Subcutaneous abdominal adipose tissue (tissue), 5 donors: ENCODE results near the gene SNAP29.
"Not testable (repeated sequence)": the region's sequence is repeated elsewhere in the genome, so short reads cannot be mapped to it uniquely, and the experiment has no call there.

Source experiments
- H3K27ac ChIP-seq: one replicate; pipeline ENCODE4 v1.7.0; 2013; ENCODE audit warnings: low read depth, mild to moderate bottlenecking, inconsistent platforms, low read length, moderate library complexity
- H3K27me3 ChIP-seq, 5 donors: one replicate each; pipeline ENCODE4 v1.7.0; 2013; ENCODE audit warnings: low read length in 5 of 5, inconsistent platforms in 1 of 5; ENCODE audit not compliant: control insufficient read depth in 5 of 5, insufficient read depth in 4 of 5
- H3K36me3 ChIP-seq, 5 donors: one replicate each; pipeline ENCODE4 v1.7.0; 2013; ENCODE audit warnings: low read length in 5 of 5; ENCODE audit not compliant: control insufficient read depth in 5 of 5, insufficient read depth in 5 of 5
- H3K4me1 ChIP-seq, 5 donors: one replicate each; pipeline ENCODE4 v1.7.0; 2013; ENCODE audit warnings: low read length in 5 of 5, mild to moderate bottlenecking in 3 of 5, moderate library complexity in 1 of 5; ENCODE audit not compliant: control insufficient read depth in 5 of 5, insufficient read depth in 5 of 5
- H3K4me3 ChIP-seq, 5 donors: one replicate each; pipeline ENCODE4 v1.7.0; 2013; ENCODE audit warnings: low read length in 5 of 5, low read depth in 1 of 5
- H3K9ac ChIP-seq, 5 donors: one replicate each; pipeline ENCODE4 v1.7.0; 2013; ENCODE audit warnings: low read length in 5 of 5, mild to moderate bottlenecking in 4 of 5, moderate library complexity in 3 of 5
- H3K9me3 ChIP-seq, 5 donors: one replicate each; pipeline ENCODE4 v1.7.0; 2013; ENCODE audit warnings: low read length in 5 of 5; ENCODE audit not compliant: control insufficient read depth in 5 of 5
- donor health status: healthy.
- donor health status: healthy.
- donor health status: healthy.
- donor health status: healthy.
- donor health status: healthy.

SNAP29 gene

GRCh38 chr22:20834206-20834605, 24.6 kb upstream of the SNAP29 start:
- Histone ChIP-seq H3K27me3 (no peaks in the 10 kb centered on the region), H3K4me1 (peaks cover 0 to 6% (median 0%) of the 10 kb centered on the region in 5 donors), H3K4me3 (no peak overlapping the region)

GRCh38 chr22:20834725-20835124, 24.1 kb upstream of the SNAP29 start:
- peaks cover 14 to 41% (median 20%) of the 10 kb centered on the region in 5 donors for H3K36me3 ChIP-seq

More at GRCh38 chr22:20834206-20834605, 24.6 kb upstream of the SNAP29 start:
- no peak overlapping the region for H3K9ac ChIP-seq
- peaks cover 18 to 42% (median 20%) of the 10 kb centered on the region in 5 donors for H3K36me3 ChIP-seq
- H3K9me3 ChIP-seq = no peaks in the 10 kb centered on the region
- no peak overlapping the region for H3K27ac ChIP-seq

GRCh38 chr22:20836987-20837823, 21.6 kb upstream of the SNAP29 start:
- H3K27ac ChIP-seq = no peak overlapping the region
- H3K9ac ChIP-seq = no peak overlapping the region

More at GRCh38 chr22:20834725-20835124, 24.1 kb upstream of the SNAP29 start:
- H3K4me3 ChIP-seq = no peak overlapping the region
- peaks cover 0 to 6% (median 0%) of the 10 kb centered on the region in 5 donors for H3K4me1 ChIP-seq
- no peaks in the 10 kb centered on the region for H3K27me3 ChIP-seq
- no peak overlapping the region for H3K27ac ChIP-seq
- no peak overlapping the region for H3K9ac ChIP-seq
- H3K9me3 ChIP-seq = no peaks in the 10 kb centered on the region

GRCh38 chr22:20839354-20839753, 19.5 kb upstream of the SNAP29 start:
- H3K4me1 ChIP-seq = peaks cover 0 to 13% (median 4%) of the 10 kb centered on the region in 5 donors
- not testable (repeated sequence) for H3K4me3 ChIP-seq, H3K36me3 ChIP-seq, H3K27me3 ChIP-seq, H3K27ac ChIP-seq, H3K9me3 ChIP-seq, H3K9ac ChIP-seq

More at GRCh38 chr22:20836987-20837823, 21.6 kb upstream of the SNAP29 start:
- no peaks in the 10 kb centered on the region for H3K9me3 ChIP-seq
- H3K4me3 ChIP-seq = no peak overlapping the region
- no peaks in the 10 kb centered on the region for H3K27me3 ChIP-seq
- H3K4me1 ChIP-seq = peaks cover 0 to 13% (median 4%) of the 10 kb centered on the region in 5 donors
- H3K36me3 ChIP-seq = peaks cover 2 to 19% (median 12%) of the 10 kb centered on the region in 5 donors

GRCh38 chr22:20839837-20840645, 18.8 kb upstream of the SNAP29 start:
- no peaks in the 10 kb centered on the region for H3K9me3 ChIP-seq
- H3K4me1 ChIP-seq = peaks cover 0 to 13% (median 4%) of the 10 kb centered on the region in 5 donors
- H3K9ac ChIP-seq = peak overlapping the region in 1 of 5 donors; percentile 17
- no peaks in the 10 kb centered on the region for H3K36me3 ChIP-seq
- H3K27ac ChIP-seq = no peak overlapping the region
- no peak overlapping the region for H3K4me3 ChIP-seq
- no peaks in the 10 kb centered on the region for H3K27me3 ChIP-seq

GRCh38 chr22:20840646-20841371, 18.0 kb upstream of the SNAP29 start:
- H3K27me3 ChIP-seq = no peaks in the 10 kb centered on the region
- no peak overlapping the region for H3K4me3 ChIP-seq
- H3K9ac ChIP-seq = no peak overlapping the region
- no peak overlapping the region for H3K27ac ChIP-seq
- H3K36me3 ChIP-seq = no peaks in the 10 kb centered on the region
- H3K4me1 ChIP-seq = peaks cover 0 to 13% (median 4%) of the 10 kb centered on the region in 5 donors
- H3K9me3 ChIP-seq = no peaks in the 10 kb centered on the region

GRCh38 chr22:20843501-20843900, 15.3 kb upstream of the SNAP29 start:
- Histone ChIP-seq H3K4me1 (peaks cover 0 to 7% (median 4%) of the 10 kb centered on the region in 5 donors), H3K27ac (no peak overlapping the region)

GRCh38 chr22:20844055-20845037, 14.5 kb upstream of the SNAP29 start:
- peaks cover 0 to 7% (median 4%) of the 10 kb centered on the region in 5 donors for H3K4me1 ChIP-seq
- H3K36me3 ChIP-seq = no peaks in the 10 kb centered on the region
- H3K9ac ChIP-seq = no peak overlapping the region
- no peaks in the 10 kb centered on the region for H3K27me3 ChIP-seq
- no peaks in the 10 kb centered on the region for H3K9me3 ChIP-seq
- no peak overlapping the region for H3K4me3 ChIP-seq
- H3K27ac ChIP-seq = no peak overlapping the region

More at GRCh38 chr22:20843501-20843900, 15.3 kb upstream of the SNAP29 start:
- no peak overlapping the region for H3K4me3 ChIP-seq
- H3K27me3 ChIP-seq = no peaks in the 10 kb centered on the region
- no peaks in the 10 kb centered on the region for H3K36me3 ChIP-seq
- H3K9ac ChIP-seq = no peak overlapping the region
- H3K9me3 ChIP-seq = no peaks in the 10 kb centered on the region

GRCh38 chr22:20847318-20847822, 11.4 kb upstream of the SNAP29 start:
- Histone ChIP-seq H3K4me3 (no peak overlapping the region), H3K27me3 (no peaks in the 10 kb centered on the region), H3K9ac (no peak overlapping the region), H3K27ac (no peak overlapping the region), H3K4me1 (peaks cover 0 to 4% (median 0%) of the 10 kb centered on the region in 5 donors), H3K9me3 (no peaks in the 10 kb centered on the region), H3K36me3 (no peaks in the 10 kb centered on the region)
